ENCODE results near the gene SLC6A12.

Gene SLC6A12

GRCh38 chr12:181921-182320, 32.0 kb downstream of the SLC6A12 start:
- TF ChIP-seq CTCF (IDR thresholded peaks at IDR 0.05; ENCODE audit: low read length) (no peak), EZH2 (IDR thresholded peaks at IDR 0.05; ENCODE audit: borderline replicate concordance, low read length) (no peak)
- H3F3A ChIP-seq (ENCODE audit: insufficient read depth, low read length): no peaks in the 10 kb centered on the region
- H3K9me3 ChIP-seq (ENCODE audit: low read length): no peaks in the 10 kb centered on the region
- H3K4me1 ChIP-seq (ENCODE audit: insufficient read depth, low read length, severe bottlenecking): no peaks in the 10 kb centered on the region
- peaks cover 21% of the 10 kb centered on the region; the same call in 1 of the 2 replicates for H3K27me3 ChIP-seq (ENCODE audit: insufficient read depth, low read length)
- no peak overlapping the region for H2AFZ ChIP-seq (ENCODE audit: low read length)
- no peaks in the 10 kb centered on the region for H3K36me3 ChIP-seq (ENCODE audit: insufficient read depth, low read length)
- H3K79me2 ChIP-seq (ENCODE audit: insufficient read depth, low read length): no peaks in the 10 kb centered on the region
- H3K4me3 ChIP-seq (ENCODE audit: low read depth, low read length, poor library complexity, severe bottlenecking): no peak overlapping the region
- H3K4me2 ChIP-seq (ENCODE audit: low read length): no peak overlapping the region
- H3K9me2 ChIP-seq (ENCODE audit: low read depth, low read length): no peaks in the 10 kb centered on the region
- no peak overlapping the region for H3K9ac ChIP-seq (ENCODE audit: low read length)
- H4K20me1 ChIP-seq (ENCODE audit: insufficient read depth, low read length): no peaks in the 10 kb centered on the region
- no peak overlapping the region for H3K27ac ChIP-seq (ENCODE audit: low read depth, low read length, poor library complexity, severe bottlenecking)

GRCh38 chr12:180445-180844, 33.5 kb downstream of the SLC6A12 start:
- peaks cover 21% of the 10 kb centered on the region; the same call in 1 of the 2 replicates for H3K27me3 ChIP-seq (ENCODE audit: insufficient read depth, low read length)
- H3K4me3 ChIP-seq (ENCODE audit: low read depth, low read length, poor library complexity, severe bottlenecking): no peak overlapping the region
- H2AFZ ChIP-seq (ENCODE audit: low read length): no peak overlapping the region
- H3K36me3 ChIP-seq (ENCODE audit: insufficient read depth, low read length): no peaks in the 10 kb centered on the region
- no peaks in the 10 kb centered on the region for H3K4me1 ChIP-seq (ENCODE audit: insufficient read depth, low read length, severe bottlenecking)
- no peaks in the 10 kb centered on the region for H3K79me2 ChIP-seq (ENCODE audit: insufficient read depth, low read length)
- no peak overlapping the region for H3K4me2 ChIP-seq (ENCODE audit: low read length)
- H3K9ac ChIP-seq (ENCODE audit: low read length): no peak overlapping the region
- H3F3A ChIP-seq (ENCODE audit: insufficient read depth, low read length): no peaks in the 10 kb centered on the region
- no peak for TF ChIP-seq EZH2 (IDR thresholded peaks at IDR 0.05; ENCODE audit: borderline replicate concordance, low read length)
- no peak for TF ChIP-seq CTCF (IDR thresholded peaks at IDR 0.05; ENCODE audit: low read length)
- H3K9me3 ChIP-seq (ENCODE audit: low read length): no peaks in the 10 kb centered on the region
- H3K27ac ChIP-seq (ENCODE audit: low read depth, low read length, poor library complexity, severe bottlenecking): no peak overlapping the region
- no peaks in the 10 kb centered on the region for H4K20me1 ChIP-seq (ENCODE audit: insufficient read depth, low read length)
- H3K9me2 ChIP-seq (ENCODE audit: low read depth, low read length): no peaks in the 10 kb centered on the region

- H3F3A ChIP-seq (ENCODE audit: insufficient read depth, low read length): no peaks in the 10 kb centered on the region
- H3K27me3 ChIP-seq (ENCODE audit: insufficient read depth, low read length): peaks cover 21% of the 10 kb centered on the region; the same call in 1 of the 2 replicates
- no peak overlapping the region for H3K4me3 ChIP-seq (ENCODE audit: low read depth, low read length, poor library complexity, severe bottlenecking)
- H2AFZ ChIP-seq (ENCODE audit: low read length): no peak overlapping the region
- H3K4me2 ChIP-seq (ENCODE audit: low read length): no peak overlapping the region
- no peaks in the 10 kb centered on the region for H3K36me3 ChIP-seq (ENCODE audit: insufficient read depth, low read length)
- no peaks in the 10 kb centered on the region for H3K9me2 ChIP-seq (ENCODE audit: low read depth, low read length)
- no peak overlapping the region for H3K9ac ChIP-seq (ENCODE audit: low read length)
- H3K9me3 ChIP-seq (ENCODE audit: low read length): no peaks in the 10 kb centered on the region
- H3K79me2 ChIP-seq (ENCODE audit: insufficient read depth, low read length): no peaks in the 10 kb centered on the region
- H3K27ac ChIP-seq (ENCODE audit: low read depth, low read length, poor library complexity, severe bottlenecking): no peak overlapping the region
- no peaks in the 10 kb centered on the region for H3K4me1 ChIP-seq (ENCODE audit: insufficient read depth, low read length, severe bottlenecking)
- TF ChIP-seq EZH2 (IDR thresholded peaks at IDR 0.05; ENCODE audit: borderline replicate concordance, low read length): no peak
- no peaks in the 10 kb centered on the region for H4K20me1 ChIP-seq (ENCODE audit: insufficient read depth, low read length)
These were observed 34.1 kb downstream of the SLC6A12 start for GRCh38 chr12:179885-180284.

- no peak overlapping the region for H3K4me2 ChIP-seq (ENCODE audit: low read length)
- no peaks in the 10 kb centered on the region for H3K36me3 ChIP-seq (ENCODE audit: insufficient read depth, low read length)
- H3K27me3 ChIP-seq (ENCODE audit: insufficient read depth, low read length): peaks cover 21% of the 10 kb centered on the region; the same call in 1 of the 2 replicates
- H3K4me1 ChIP-seq (ENCODE audit: insufficient read depth, low read length, severe bottlenecking): no peaks in the 10 kb centered on the region
- H3K27ac ChIP-seq (ENCODE audit: low read depth, low read length, poor library complexity, severe bottlenecking): no peak overlapping the region
- no peak overlapping the region for H2AFZ ChIP-seq (ENCODE audit: low read length)
- no peak for TF ChIP-seq EZH2 (IDR thresholded peaks at IDR 0.05; ENCODE audit: borderline replicate concordance, low read length)
- TF ChIP-seq CTCF (IDR thresholded peaks at IDR 0.05; ENCODE audit: low read length): no peak
- no peaks in the 10 kb centered on the region for H3K9me3 ChIP-seq (ENCODE audit: low read length)
- H4K20me1 ChIP-seq (ENCODE audit: insufficient read depth, low read length): no peaks in the 10 kb centered on the region
- no peaks in the 10 kb centered on the region for H3K79me2 ChIP-seq (ENCODE audit: insufficient read depth, low read length)
- no peaks in the 10 kb centered on the region for H3F3A ChIP-seq (ENCODE audit: insufficient read depth, low read length)
- no peak overlapping the region for H3K4me3 ChIP-seq (ENCODE audit: low read depth, low read length, poor library complexity, severe bottlenecking)
- H3K9ac ChIP-seq (ENCODE audit: low read length): no peak overlapping the region
- H3K9me2 ChIP-seq (ENCODE audit: low read depth, low read length): no peaks in the 10 kb centered on the region
These were observed 34.6 kb downstream of the SLC6A12 start for GRCh38 chr12:179131-179884.
